Measurements from ENCODE around the gene ZNF780A.
"Not testable (repeated sequence)": the region's sequence is repeated elsewhere in the genome, so short reads cannot be mapped to it uniquely, and the experiment has no call there.

The ZNF780A gene

GRCh38 chr19:40055049-40055448 is 35.7 kb downstream of the ZNF780A start:
- DNase-seq (ENCODE audit: low spot score) (no peak), ATAC-seq (ENCODE audit: low read depth) (no peak)
- Histone ChIP-seq H3K36me3 (ENCODE audit: low read depth) (no peaks in the 10 kb centered on the region; the same call in 1 of the 2 replicates), H3K4me1 (ENCODE audit: insufficient read depth, poor library complexity, severe bottlenecking) (peaks cover 14% of the 10 kb centered on the region), H3K27me3 (ENCODE audit: insufficient read depth, poor library complexity, severe bottlenecking) (no peaks in the 10 kb centered on the region), H3K9me3 (ENCODE audit: severe bottlenecking) (peaks cover 10% of the 10 kb centered on the region), H3K27ac (ENCODE audit: poor library complexity, severe bottlenecking) (peak overlapping the region; percentile 24), H3K4me3 (ENCODE audit: severe bottlenecking) (peak overlapping the region; percentile 50)
- TF ChIP-seq, protein P1, sequence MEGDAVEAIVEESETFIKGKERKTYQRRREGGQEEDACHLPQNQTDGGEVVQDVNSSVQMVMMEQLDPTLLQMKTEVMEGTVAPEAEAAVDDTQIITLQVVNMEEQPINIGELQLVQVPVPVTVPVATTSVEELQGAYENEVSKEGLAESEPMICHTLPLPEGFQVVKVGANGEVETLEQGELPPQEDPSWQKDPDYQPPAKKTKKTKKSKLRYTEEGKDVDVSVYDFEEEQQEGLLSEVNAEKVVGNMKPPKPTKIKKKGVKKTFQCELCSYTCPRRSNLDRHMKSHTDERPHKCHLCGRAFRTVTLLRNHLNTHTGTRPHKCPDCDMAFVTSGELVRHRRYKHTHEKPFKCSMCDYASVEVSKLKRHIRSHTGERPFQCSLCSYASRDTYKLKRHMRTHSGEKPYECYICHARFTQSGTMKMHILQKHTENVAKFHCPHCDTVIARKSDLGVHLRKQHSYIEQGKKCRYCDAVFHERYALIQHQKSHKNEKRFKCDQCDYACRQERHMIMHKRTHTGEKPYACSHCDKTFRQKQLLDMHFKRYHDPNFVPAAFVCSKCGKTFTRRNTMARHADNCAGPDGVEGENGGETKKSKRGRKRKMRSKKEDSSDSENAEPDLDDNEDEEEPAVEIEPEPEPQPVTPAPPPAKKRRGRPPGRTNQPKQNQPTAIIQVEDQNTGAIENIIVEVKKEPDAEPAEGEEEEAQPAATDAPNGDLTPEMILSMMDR (IDR thresholded peaks at IDR 0.05; ENCODE audit: poor library complexity, severe bottlenecking), result no peak

GRCh38 chr19:40054632-40055031 is 36.1 kb downstream of the ZNF780A start:
- peak overlapping the region; percentile 50 for H3K4me3 ChIP-seq (ENCODE audit: severe bottlenecking)
- ATAC-seq (ENCODE audit: low read depth) (no peak), DNase-seq (ENCODE audit: low spot score) (no peak)
- TF ChIP-seq, protein P1 (IDR thresholded peaks at IDR 0.05; ENCODE audit: poor library complexity, severe bottlenecking), result no peak
- no peak overlapping the region for H3K27ac ChIP-seq (ENCODE audit: poor library complexity, severe bottlenecking)
- peaks cover 14% of the 10 kb centered on the region for H3K4me1 ChIP-seq (ENCODE audit: insufficient read depth, poor library complexity, severe bottlenecking)
- H3K36me3 ChIP-seq (ENCODE audit: low read depth), result peaks cover under 1% of the 10 kb centered on the region; the same call in 1 of the 2 replicates
- H3K27me3 ChIP-seq (ENCODE audit: insufficient read depth, poor library complexity, severe bottlenecking), result no peaks in the 10 kb centered on the region
- peaks cover 10% of the 10 kb centered on the region for H3K9me3 ChIP-seq (ENCODE audit: severe bottlenecking)

DNA sequence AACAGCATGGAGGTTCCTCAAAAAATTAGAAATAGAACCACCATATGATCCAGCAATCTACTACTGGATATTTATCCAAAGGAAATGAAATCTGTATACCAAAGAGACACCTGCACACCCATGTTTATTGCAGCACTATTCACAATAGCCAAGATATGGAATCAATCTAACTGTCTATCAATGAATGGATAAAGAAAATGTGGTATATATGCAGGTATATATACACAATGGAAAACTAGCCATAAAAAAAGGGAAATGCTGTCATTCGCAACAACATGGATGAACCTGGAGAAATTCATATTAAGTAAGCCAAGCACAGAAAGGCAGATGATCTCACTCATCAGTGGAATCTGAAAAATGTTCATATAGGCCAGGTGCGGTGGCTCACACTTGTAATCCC is 37.3 kb downstream of the ZNF780A start:
- no peak for ATAC-seq (ENCODE audit: low read depth)
- peaks cover 14% of the 10 kb centered on the region for H3K4me1 ChIP-seq (ENCODE audit: insufficient read depth, poor library complexity, severe bottlenecking)

DNA sequence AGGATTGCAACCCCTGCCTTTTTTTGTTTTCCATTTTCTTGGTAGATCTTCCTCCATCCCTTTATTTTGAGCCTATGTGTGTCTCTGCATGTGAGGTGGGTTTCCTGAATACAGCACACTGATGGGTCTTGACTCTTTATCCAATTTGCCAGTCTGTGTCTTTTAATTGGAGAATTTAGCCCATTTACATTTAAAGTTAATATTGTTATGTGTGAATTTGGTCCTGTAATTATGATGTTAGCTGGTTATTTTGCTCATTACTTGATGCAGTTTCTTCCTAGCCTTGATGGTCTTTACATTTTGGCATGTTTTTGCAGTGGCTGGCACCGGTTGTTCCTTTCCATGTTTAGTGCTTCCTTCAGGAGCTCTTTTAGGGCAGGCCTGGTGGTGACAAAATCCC is 49.0 kb downstream of the ZNF780A start:
- not testable (repeated sequence) for H3K27me3 ChIP-seq (ENCODE audit: insufficient read depth, poor library complexity, severe bottlenecking); H3K4me3 ChIP-seq (ENCODE audit: severe bottlenecking); H3K27ac ChIP-seq (ENCODE audit: poor library complexity, severe bottlenecking); ATAC-seq (ENCODE audit: low read depth); H3K4me1 ChIP-seq (ENCODE audit: insufficient read depth, poor library complexity, severe bottlenecking); DNase-seq (ENCODE audit: low spot score)
- Histone ChIP-seq H3K36me3 (ENCODE audit: low read depth) (peaks cover 35% of the 10 kb centered on the region), H3K9me3 (ENCODE audit: severe bottlenecking) (peaks cover 18% of the 10 kb centered on the region)

More for the DNA sequence above, 37.3 kb downstream of the ZNF780A start:
- Histone ChIP-seq H3K4me3 (ENCODE audit: severe bottlenecking) (no peak overlapping the region), H3K27me3 (ENCODE audit: insufficient read depth, poor library complexity, severe bottlenecking) (no peaks in the 10 kb centered on the region), H3K36me3 (ENCODE audit: low read depth) (peaks cover 5% of the 10 kb centered on the region), H3K27ac (ENCODE audit: poor library complexity, severe bottlenecking) (no peak overlapping the region), H3K9me3 (ENCODE audit: severe bottlenecking) (peaks cover 10% of the 10 kb centered on the region)
- DNase-seq (ENCODE audit: low spot score), result no peak
- TF ChIP-seq, protein P1 (IDR thresholded peaks at IDR 0.05; ENCODE audit: poor library complexity, severe bottlenecking), result no peak

GRCh38 chr19:40038047-40038446 is 52.7 kb downstream of the ZNF780A start:
- H3K27ac ChIP-seq (ENCODE audit: poor library complexity, severe bottlenecking); H3K27me3 ChIP-seq (ENCODE audit: insufficient read depth, poor library complexity, severe bottlenecking); H3K36me3 ChIP-seq (ENCODE audit: low read depth); DNase-seq (ENCODE audit: low spot score); ATAC-seq (ENCODE audit: low read depth); H3K4me1 ChIP-seq (ENCODE audit: insufficient read depth, poor library complexity, severe bottlenecking); H3K4me3 ChIP-seq (ENCODE audit: severe bottlenecking): not testable (repeated sequence)
- peaks cover 32% of the 10 kb centered on the region for H3K9me3 ChIP-seq (ENCODE audit: severe bottlenecking)

DNA sequence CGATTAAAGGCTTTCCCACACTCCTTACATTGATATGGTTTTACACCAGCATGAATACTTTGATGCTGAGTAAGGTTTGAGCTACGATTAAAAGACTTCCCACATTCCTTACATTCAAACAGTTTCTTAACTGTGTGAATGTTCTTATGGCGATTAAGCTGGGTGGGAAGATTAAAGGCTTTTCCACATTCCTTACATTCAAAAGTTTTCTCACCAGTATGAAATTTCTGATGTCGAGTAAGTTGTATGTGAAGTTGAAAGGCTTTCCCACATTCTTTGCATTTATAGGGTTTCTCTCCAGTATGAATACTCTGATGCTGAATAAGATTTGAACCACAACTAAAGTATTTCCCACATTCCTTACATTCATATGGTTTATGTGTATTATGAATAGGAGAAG is 54.7 kb downstream of the ZNF780A start:
- Histone ChIP-seq H3K9me3 (ENCODE audit: severe bottlenecking) (peaks cover 35% of the 10 kb centered on the region), H3K27me3 (ENCODE audit: insufficient read depth, poor library complexity, severe bottlenecking) (no peaks in the 10 kb centered on the region), H3K4me1 (ENCODE audit: insufficient read depth, poor library complexity, severe bottlenecking) (no peaks in the 10 kb centered on the region), H3K36me3 (ENCODE audit: low read depth) (peaks cover 3% of the 10 kb centered on the region), H3K4me3 (ENCODE audit: severe bottlenecking) (no peak overlapping the region), H3K27ac (ENCODE audit: poor library complexity, severe bottlenecking) (no peak overlapping the region)
- DNase-seq (ENCODE audit: low spot score) (no peak), ATAC-seq (ENCODE audit: low read depth) (no peak)
- TF ChIP-seq, protein P1 (IDR thresholded peaks at IDR 0.05; ENCODE audit: poor library complexity, severe bottlenecking), result no peak
